ENCODE measurements around the gene TOR1B. TPM values are rescaled to one million over a fixed set of nuclear protein-coding genes. Genes with fewer than 3 reads are reported as not detected.

TOR1B gene
- total RNA-seq, 3 donors from 2014 or later = 22.6 to 26.7 (median 23.9) TPM

DNA sequence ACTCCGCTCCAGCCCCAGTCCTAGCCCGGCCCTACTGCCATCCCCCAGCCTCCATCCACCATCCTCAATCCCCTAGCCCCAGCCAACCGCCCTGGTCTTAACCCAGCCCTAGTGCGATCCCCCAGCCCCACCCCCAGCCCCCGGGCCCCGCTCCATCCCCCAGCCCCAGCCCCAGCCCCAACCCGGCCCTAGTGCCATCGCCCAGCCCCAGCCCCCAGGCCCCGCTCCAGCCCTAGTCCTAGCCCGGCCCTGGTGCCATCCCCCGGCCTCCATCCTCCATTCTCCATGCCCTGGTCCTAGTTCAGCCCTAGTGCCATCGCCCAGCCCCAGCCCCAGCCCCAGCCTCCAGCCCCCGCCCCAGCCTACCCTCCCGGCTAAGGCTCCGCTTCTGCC, 20.6 kb downstream of the TOR1B start:
- Histone ChIP-seq H3K4me1 (no peaks in the 10 kb centered on the region), H3K4me3 (peak overlapping the region; percentile 66 to 97 (median 93)), H3K27me3 (no peaks in the 10 kb centered on the region), H3K36me3 (peaks cover under 1% of the 10 kb centered on the region), H3K9me3 (no peaks in the 10 kb centered on the region), H3K27ac (peak overlapping the region; percentile 66 to 87)
- intact Hi-C loops (cut with DNase I; ENCODE audit: low total_unique reads) = no loop called here
- DNase-seq (ENCODE audit: low spot score in 2 of 2) = no peak
- TF ChIP-seq, protein P1, sequence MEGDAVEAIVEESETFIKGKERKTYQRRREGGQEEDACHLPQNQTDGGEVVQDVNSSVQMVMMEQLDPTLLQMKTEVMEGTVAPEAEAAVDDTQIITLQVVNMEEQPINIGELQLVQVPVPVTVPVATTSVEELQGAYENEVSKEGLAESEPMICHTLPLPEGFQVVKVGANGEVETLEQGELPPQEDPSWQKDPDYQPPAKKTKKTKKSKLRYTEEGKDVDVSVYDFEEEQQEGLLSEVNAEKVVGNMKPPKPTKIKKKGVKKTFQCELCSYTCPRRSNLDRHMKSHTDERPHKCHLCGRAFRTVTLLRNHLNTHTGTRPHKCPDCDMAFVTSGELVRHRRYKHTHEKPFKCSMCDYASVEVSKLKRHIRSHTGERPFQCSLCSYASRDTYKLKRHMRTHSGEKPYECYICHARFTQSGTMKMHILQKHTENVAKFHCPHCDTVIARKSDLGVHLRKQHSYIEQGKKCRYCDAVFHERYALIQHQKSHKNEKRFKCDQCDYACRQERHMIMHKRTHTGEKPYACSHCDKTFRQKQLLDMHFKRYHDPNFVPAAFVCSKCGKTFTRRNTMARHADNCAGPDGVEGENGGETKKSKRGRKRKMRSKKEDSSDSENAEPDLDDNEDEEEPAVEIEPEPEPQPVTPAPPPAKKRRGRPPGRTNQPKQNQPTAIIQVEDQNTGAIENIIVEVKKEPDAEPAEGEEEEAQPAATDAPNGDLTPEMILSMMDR (IDR thresholded peaks at IDR 0.05) = no peak
- no peak for TF ChIP-seq POLR2AphosphoS5 (IDR thresholded peaks at IDR 0.05)
- TF ChIP-seq POLR2A (IDR thresholded peaks at IDR 0.05) = no peak

DNA sequence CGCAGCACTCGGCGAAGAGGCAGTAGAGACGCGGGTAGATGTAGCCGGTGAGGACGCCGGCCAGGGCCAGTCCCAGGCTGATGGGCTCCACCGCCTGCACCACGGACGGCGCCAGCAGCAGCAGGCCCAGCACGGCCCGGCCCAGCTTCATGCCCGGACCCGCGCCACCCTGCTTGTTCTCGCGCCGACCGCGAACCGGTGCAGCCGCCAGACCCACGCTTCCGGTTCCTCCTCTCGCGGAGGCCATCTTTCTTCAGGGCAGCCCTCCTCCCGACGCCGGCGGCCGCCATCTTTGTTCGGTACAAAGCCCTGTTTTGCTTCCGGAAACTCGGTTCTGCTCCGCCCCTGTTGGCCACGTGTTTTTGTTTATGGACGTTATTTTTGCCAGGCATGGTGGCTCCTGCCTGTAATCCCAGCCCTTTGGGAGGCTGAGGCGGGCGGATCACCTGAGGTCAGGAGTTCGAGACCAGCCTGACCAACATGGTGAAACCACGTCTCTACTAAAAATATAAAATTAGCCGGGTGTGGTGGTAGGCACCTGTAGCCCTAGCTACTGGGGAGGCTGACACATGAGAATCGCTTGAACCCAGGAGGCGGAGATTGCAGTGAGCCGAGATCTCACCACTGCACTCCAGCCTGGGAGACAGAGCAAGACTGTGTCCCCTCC, 21.1 kb downstream of the TOR1B start, which contains the start of gene TOR1A:
Gene TOR1A (minus strand): TSS at position 202 of the 667 bp plus-strand sequence. CDS start 51 bp downstream, at position 151.
- peak; percentile 75 to 88 (median 80) for TF ChIP-seq POLR2AphosphoS5 (IDR thresholded peaks at IDR 0.05)
- TF ChIP-seq, protein P1 (IDR thresholded peaks at IDR 0.05) = no peak
- TF ChIP-seq POLR2A (IDR thresholded peaks at IDR 0.05) = peak; percentile 24
- H3K27ac ChIP-seq = peak within 1 kb of the TSS; percentile 66 to 87
- intact Hi-C loops (cut with DNase I; ENCODE audit: low total_unique reads) = no loop called here
- no peaks in the 10 kb centered on the region for H3K4me1 ChIP-seq
- no peaks in the 10 kb centered on the region for H3K27me3 ChIP-seq
- H3K36me3 ChIP-seq = peaks cover 6% of the 10 kb centered on the region
- peak; percentile 91 to 96 for DNase-seq (ENCODE audit: low spot score in 2 of 2)
- peak within 1 kb of the TSS; percentile 66 to 97 (median 93) for H3K4me3 ChIP-seq
- no peaks in the 10 kb centered on the region for H3K9me3 ChIP-seq

DNA sequence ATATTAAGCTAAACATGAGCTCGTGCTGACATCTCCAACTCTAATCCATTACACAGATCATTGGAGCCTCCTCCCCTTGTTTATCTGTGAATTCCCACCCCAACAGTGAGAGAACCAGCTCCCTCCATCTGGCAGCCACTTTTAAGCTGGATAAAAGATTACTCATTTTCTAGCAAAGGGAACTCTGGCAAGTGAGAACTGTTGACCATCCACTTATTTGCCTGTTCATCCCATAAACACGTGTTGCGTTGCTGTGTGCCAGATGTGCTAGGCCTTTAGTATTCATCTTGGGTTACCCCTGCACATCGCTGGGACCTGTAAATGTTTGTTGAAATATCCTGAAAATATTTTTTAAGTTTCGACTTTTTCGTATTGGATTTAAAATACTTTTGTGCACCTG, 23.4 kb downstream of the TOR1B start:
- H3K27me3 ChIP-seq = no peaks in the 10 kb centered on the region
- H3K36me3 ChIP-seq = peaks cover 8% of the 10 kb centered on the region
- no peaks in the 10 kb centered on the region for H3K4me1 ChIP-seq
- H3K27ac ChIP-seq = no peak overlapping the region
- H3K4me3 ChIP-seq = no peak overlapping the region
- DNase-seq (ENCODE audit: low spot score in 2 of 2) = no peak
- TF ChIP-seq, protein P1 (IDR thresholded peaks at IDR 0.05) = no peak
- TF ChIP-seq POLR2AphosphoS5 (IDR thresholded peaks at IDR 0.05) (no peak), POLR2A (IDR thresholded peaks at IDR 0.05) (no peak)
- intact Hi-C loops (cut with DNase I; ENCODE audit: low total_unique reads) = no loop called here
- no peaks in the 10 kb centered on the region for H3K9me3 ChIP-seq

DNA sequence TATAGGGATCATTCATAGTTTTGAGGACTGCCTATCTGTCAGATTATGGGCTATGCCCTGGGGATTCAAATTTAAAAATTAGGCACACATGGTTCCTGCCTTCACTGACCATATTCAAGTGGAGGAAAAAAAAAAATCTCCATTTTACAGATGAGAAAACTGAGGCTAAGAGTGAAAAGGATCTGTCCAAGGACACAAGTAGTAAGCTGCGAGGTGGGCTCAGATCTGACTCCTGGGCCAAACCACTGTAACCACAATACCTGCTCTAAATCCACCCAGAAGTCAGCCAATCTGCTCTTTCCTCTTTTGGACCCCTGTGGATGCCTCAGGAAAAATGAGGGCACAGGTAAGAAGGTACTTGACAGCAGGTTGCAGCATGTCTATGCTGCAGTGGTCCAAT, 23.8 kb downstream of the TOR1B start:
- intact Hi-C loops (cut with DNase I; ENCODE audit: low total_unique reads) = no loop called here
- Histone ChIP-seq H3K36me3 (peaks cover 8% of the 10 kb centered on the region), H3K4me1 (no peaks in the 10 kb centered on the region), H3K4me3 (no peak overlapping the region), H3K27me3 (no peaks in the 10 kb centered on the region), H3K27ac (no peak overlapping the region), H3K9me3 (no peaks in the 10 kb centered on the region)
- TF ChIP-seq POLR2AphosphoS5 (IDR thresholded peaks at IDR 0.05) (no peak), POLR2A (IDR thresholded peaks at IDR 0.05) (no peak)
- TF ChIP-seq, protein P1 (IDR thresholded peaks at IDR 0.05) = no peak
- no peak for DNase-seq (ENCODE audit: low spot score in 2 of 2)

DNA sequence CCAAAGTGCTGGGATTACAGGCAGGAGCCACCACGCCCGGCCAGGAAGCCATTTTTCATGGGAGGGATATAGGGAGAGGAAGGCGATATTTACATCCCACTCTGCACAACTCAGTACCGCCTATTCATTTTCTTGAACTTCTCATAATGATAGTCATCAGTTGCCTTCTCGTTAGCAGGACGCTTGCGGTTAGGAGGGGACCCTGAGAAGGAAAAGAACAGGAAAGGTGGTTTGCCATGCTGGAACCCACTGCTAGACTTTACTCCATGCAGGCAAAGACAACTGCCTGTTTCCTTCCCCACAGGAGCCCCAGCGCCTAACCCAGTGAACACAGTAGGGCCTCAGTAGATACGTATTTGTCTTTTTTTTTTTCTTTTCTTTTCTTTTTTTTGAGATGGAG, 25.1 kb downstream of the TOR1B start:
- peaks cover 8% of the 10 kb centered on the region for H3K36me3 ChIP-seq
- no peak overlapping the region for H3K4me3 ChIP-seq
- TF ChIP-seq POLR2A (IDR thresholded peaks at IDR 0.05) (no peak), POLR2AphosphoS5 (IDR thresholded peaks at IDR 0.05) (no peak)
- TF ChIP-seq, protein P1 (IDR thresholded peaks at IDR 0.05) = no peak
- H3K4me1 ChIP-seq = no peaks in the 10 kb centered on the region
- no peak for DNase-seq (ENCODE audit: low spot score in 2 of 2)
- intact Hi-C loops (cut with DNase I; ENCODE audit: low total_unique reads) = no loop called here
- no peak overlapping the region for H3K27ac ChIP-seq
- no peaks in the 10 kb centered on the region for H3K9me3 ChIP-seq
- H3K27me3 ChIP-seq = no peaks in the 10 kb centered on the region

Data from breast epithelium (tissue), 4 donors.